Erythroblast (primary cell): ENCODE results near the gene PIAS2.

Experiments
- DNase-seq, 2 experiments: peaks; one replicate each; lab custom pipeline; 2025; lab: John Stamatoyannopoulos, UW
- GATA1 ChIP-seq: IDR thresholded peaks from 2 replicates; pipeline ENCODE4 v1.6.1; 2011; ENCODE audit warnings: low read depth, mild to moderate bottlenecking, control low read depth, low read length, moderate library complexity
- POLR2A ChIP-seq: IDR thresholded peaks from 2 replicates; pipeline ENCODE4 v1.6.1; 2011; ENCODE audit warnings: mild to moderate bottlenecking, low read length

PIAS2 gene

DNA sequence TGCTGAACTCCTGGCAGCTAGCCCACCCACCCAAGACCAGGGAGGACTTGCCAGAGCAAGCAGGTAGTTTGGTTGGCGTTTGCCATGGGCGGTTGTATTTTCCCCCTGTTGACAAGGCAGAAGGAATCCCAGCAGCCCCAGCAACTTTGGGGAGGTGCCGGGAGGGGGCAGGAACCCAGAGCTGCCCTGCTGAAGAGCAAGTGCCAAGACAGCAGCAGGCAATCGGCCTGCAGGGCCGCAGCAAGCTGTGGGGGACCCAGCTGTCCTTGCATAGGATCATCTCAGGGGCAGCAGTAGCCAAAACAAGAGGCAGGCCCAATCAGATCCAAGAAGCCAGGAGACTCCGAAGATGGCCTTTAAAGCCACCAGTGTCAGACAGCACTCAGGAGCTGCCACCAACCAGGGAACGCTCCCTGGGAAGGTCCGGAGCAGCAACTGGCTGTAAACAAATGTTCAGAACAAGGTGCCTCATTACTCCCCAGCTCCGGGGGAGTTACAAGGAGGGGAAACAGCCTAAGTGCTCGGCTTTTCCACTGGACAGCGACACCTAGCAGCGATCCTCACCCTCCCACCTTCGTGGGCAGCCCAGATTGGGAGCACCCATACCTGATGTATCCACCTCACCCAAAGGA, 162.5 kb downstream of the PIAS2 start:
- DNase-seq, result no peak
- TF ChIP-seq POLR2A, result no peak
- no peak for TF ChIP-seq GATA1

DNA sequence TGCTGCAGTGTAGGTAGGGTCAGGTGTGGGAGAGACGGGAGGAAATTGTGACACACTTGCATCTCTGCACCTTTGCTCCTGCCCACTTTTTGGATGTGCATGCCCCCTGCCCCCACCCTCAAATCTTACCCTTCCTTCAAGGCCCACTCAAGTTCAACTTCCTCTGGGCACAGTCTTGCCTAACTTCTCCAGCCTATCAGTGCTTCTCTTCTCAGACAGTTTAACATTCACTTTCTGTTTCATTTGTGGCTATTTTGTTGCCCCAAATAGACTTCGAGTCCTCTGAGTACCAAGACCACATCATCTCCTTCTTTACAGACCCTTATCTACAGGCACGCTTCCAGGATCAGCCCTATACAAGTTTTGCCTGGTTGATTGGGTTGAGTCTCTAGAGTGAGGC, 163.1 kb downstream of the PIAS2 start:
- DNase-seq, result no peak

More for the DNA sequence above, 163.1 kb downstream of the PIAS2 start:
- TF ChIP-seq GATA1 (no peak), POLR2A (no peak)
